Activated CD4-positive, alpha-beta T cell treated with anti-CD3 and anti-CD28 coated beads, Interleukin-2, amount 50 U/mL, for 16 hours (primary cell): ENCODE measurements around the gene LPGAT1.
"Not testable (repeated sequence)": the region's sequence is repeated elsewhere in the genome, so short reads cannot be mapped to it uniquely, and the experiment has no call there.

Source experiments
- DNase-seq: peaks from one replicate; pipeline ENCODE4 v3.0.0-alpha.2; 2020

LPGAT1 gene

DNA sequence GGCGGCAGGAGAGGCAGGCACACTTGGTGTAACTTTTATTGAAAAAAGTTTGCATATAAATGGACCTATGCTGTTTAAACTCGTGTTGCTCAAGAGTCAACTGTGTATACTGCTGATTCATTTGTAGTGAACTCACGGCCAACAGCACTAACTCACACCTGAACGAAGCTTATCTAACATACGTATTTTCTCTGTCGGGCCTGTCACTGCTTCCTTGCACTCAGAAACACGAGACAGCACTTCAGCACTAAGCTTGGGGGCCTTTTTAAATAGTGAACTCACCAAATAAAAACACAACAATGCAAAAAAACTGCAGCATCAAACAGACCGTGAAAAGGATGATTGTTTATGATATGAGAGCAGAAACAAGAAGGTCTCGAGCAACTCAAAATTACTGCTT is 96.2 kb downstream of the LPGAT1 start:
- no peak for DNase-seq

DNA sequence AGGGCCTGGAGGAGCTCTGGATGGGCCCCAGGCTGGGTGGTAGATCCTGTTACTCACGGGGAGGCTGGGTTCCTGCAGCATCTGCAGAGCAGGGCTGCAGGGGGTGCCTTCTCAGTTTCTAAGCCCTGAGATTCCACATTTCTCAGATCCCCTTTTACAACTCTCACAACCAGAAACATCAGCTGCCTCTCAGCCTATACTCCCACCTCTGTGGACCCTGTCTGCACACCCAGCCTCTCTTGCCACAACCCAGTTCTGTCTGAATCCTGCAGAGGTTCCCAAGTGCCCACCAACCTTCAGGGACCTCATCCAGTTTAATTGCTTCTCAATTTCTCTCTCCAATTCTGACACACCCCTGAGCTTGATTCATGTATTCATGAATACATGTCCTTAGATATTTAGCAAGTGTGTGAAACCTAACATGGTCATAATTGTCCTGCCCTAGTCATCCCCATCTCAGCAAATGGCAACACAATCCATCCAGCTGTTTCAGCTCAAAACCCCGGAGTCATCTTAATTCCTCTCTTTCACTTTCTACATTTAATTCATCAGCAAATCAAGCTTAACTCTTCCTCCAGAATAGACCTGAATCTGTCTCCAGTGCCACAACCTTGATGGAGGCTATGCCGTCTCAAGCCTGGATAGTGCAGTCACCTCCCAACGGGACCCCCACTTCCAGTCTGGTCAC is 98.1 kb downstream of the LPGAT1 start:
- no peak for DNase-seq

DNA sequence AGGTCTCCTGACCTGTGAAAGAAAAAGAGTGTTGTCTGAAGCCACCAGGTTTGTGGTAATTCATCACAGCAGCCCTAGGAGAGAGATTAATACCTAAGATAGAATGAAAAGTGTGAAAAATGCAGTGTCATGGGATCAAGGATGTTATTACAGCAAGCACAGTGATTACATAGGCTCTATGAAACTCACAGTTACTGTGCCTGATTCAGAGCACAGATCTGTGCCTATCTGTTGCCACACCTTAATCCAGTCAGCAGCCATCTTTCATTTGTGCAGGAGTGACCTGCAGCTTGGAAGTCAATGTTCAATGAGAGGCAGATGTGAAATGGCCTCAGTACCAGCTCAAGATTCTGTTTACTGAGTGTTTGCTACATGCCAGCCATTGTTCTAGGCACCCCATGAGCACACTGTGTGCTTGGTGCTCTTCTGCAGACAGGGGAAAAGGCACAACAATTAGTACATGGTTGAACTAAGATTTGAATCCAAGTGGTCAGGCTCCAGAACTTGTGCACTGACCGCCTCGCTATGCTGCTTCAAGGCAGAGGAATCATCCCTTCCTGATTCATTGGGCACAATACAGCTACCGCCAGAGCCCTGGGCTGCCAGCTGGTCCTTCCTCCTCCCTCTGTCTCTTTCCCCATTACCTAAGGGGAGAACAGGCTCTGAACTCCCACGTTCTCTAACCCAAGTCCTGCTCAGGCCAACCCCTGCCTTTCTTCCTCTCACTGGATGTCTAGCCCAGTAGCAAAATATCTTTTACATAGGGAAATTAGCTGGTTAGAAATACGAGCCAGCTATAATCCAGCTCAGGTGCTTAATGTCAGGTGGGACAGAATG is 98.9 kb downstream of the LPGAT1 start:
- DNase-seq: no peak

GRCh38 chr1:211730347-211730746 is 100.2 kb downstream of the LPGAT1 start:
- no peak for DNase-seq

- no peak for DNase-seq
These were observed 101.3 kb downstream of the LPGAT1 start for GRCh38 chr1:211729238-211729637.

- no peak for DNase-seq
These were observed 104.0 kb downstream of the LPGAT1 start for GRCh38 chr1:211726467-211726995.

- DNase-seq: no peak
These were observed 105.8 kb downstream of the LPGAT1 start for GRCh38 chr1:211724687-211725196.

DNA sequence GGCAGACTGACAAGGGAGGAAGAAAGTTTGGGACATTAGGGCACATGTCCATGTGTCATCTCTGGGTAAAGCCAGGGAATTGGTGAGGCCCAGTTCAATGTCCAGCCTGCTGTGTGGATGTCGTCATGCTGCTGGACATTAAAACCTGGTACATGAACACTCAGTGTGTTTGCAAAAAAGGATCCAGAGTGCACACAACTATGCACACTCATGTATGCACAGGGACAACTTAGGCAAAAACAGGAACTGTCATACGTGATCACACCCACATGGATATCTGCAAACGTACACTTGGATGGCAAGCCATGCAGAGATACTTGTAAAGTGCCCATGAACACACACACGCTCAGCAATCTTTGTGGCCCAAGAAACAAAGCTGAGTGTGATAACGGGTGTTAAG is 107.3 kb downstream of the LPGAT1 start:
- no peak for DNase-seq

DNA sequence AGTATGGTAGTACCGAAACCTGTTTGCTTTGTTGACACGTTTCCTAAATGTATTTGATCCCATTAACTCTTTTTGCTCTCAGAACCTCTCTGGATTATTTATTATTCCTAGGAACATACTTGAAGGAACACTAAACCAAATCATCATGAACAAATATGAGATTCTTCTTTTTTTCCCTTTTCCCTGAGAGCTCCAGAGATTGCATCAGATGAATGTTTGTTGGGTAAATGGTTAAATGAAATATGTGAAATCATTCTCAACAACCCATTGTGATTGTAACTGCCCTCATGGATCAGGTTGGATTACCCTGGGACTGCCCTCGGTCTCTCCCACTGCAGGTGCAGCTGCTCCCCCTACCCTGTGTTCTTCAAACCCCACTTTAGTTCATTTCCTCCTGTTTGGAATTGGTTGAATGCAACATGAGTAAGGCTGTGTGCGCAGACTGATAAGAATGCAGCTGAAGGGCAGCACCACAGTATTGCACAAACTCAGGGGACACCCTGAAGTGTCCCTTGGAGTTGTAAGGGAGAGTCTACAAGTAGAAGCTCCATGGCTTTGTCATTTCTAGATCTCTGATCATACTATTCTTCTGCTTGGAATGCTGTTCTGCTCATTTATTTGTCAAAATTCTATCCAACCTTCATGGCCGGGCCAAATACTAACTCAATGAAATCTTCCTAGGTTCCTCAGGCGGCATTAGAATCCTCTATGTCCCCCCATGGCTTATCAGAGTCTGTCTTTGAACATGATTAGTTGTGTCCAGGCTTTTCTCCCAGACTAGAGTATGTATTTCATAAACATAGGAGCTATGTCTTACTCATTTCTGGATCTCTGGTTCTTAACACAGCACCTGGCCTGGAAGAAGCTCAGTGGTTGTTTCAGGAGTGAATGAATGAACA is 108.0 kb downstream of the LPGAT1 start:
- DNase-seq: no peak

DNA sequence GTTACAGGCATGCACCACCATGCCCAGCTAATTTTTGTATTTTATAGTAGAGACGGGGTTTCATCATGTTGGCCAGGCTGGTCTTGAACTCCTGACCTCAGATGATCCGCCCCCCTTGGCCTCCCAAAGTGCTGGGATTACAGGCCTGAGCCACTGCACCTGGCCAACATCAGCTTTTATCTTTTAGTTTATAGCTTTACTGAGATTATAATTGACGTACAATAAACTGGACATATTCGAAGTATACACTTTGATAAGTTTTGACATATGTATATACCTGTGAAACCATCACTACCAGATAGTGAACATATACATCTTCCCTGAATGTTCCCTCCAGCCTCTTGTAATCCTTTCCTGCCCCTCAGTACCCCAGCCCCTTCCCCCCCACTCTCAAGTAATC is 114.0 kb downstream of the LPGAT1 start:
- DNase-seq: not testable (repeated sequence)

DNA sequence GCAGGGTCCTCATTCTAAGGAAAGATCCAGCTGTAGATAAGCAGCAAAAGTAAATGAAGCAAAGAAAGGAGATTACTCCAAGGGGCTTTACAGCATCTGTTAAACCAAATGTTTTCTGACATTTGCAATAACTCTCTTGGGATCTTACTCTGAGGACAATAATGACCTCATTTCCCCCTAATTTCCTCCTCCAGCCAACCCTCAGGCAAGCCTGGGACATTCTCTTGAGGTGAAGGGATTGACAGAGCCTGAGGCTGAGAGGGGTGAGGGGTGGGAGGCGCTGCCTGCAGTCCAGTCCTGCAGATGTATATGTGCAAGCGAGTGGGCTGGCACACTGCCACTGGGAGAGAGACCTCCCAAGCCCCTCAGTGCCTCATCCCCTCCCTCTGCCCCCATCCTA is 114.6 kb downstream of the LPGAT1 start:
- no peak for DNase-seq

GRCh38 chr1:211714154-211714553 is 116.4 kb downstream of the LPGAT1 start:
- DNase-seq: no peak

- DNase-seq: no peak
These were observed 117.3 kb downstream of the LPGAT1 start for GRCh38 chr1:211713231-211713630.

DNA sequence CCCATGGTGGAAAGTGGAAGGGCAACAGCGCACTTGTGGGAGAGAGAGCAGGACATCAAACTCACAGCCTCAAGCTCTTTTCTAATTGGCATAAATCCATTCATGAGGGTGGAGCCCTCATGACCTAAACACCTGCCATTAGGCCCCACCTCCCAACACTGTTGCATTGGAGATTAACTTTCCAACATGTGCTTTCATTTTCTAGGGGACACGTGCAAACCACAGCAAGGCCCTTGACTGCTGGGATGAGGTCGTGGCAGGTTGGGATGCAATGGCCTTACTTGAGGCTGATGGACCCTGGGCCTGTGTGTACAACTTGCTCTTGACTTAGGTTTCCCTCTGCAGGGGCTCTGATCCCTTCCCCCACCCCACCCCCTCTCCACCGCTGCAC is 119.3 kb downstream of the LPGAT1 start:
- no peak for DNase-seq

GRCh38 chr1:211710566-211711314 is 119.8 kb downstream of the LPGAT1 start:
- DNase-seq: no peak

- no peak for DNase-seq
These were observed 121.6 kb downstream of the LPGAT1 start for GRCh38 chr1:211708926-211709325.

DNA sequence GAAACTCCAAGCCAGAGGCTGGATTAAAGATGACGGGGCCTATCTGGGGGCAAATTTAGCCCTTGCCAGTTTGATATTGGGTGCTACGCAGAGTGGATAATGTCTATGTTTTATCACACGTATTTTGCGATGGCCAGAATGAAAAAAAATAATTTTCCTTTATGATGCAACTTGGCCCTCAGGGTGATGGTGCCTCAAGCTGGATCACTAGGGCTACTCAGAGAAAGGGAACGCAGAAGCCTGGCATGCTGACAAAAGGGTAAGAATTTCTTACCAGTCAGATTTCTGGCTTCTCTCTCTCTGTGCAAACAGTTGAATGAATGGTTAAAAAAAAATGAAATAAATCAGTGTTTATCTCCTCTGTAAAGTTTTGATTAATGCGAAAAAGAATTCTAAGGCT is 122.6 kb downstream of the LPGAT1 start:
- no peak for DNase-seq

DNA sequence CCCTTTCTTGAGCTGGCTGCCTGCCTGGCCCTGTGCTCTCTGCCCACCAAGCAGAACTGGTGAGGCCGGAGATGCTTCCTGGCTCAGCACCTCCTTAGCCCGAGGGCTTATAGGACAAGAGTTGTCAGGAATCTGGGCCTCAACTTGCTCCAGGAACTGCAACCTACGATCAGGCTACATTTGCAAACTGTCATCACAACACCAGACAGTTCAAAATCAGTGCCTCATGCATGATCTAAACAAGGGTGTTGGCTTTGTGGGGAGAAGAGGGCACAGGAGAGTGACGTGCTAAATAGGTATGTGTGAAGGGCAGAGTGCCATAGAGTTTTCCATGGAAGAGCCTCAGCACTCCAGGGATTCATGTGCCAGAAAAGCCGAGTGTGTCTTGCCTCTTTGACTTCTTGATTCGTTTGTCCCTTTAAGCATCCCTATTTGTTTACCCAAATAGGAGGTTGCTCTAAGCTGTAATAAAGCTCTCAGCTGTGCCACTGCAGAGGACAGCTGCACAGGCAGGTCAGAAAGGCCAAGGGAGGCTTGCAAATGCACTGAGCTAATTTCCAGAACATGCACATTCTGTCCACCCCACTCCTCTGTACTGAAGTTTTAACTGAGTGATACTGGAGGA is 125.0 kb downstream of the LPGAT1 start:
- no peak for DNase-seq

DNA sequence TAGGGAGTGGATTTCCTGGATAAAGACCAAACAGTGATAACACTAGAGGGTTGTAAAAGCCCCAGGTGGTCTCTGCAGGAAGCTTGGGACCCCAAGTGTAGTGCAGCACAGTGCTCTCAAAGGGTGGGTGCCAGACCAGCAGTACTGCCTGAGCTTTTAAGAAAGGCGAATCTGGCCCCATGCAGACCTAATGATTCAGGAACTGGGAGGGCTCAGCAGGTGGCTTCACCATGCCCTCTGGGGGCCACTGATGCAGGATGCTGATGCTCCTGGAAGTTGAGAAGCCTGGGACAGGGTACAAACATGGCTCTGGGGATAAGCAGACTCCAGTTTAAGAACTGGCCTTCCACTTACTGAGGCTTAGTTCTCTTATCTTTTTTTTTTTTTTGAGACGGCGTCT is 126.0 kb downstream of the LPGAT1 start:
- no peak for DNase-seq

DNA sequence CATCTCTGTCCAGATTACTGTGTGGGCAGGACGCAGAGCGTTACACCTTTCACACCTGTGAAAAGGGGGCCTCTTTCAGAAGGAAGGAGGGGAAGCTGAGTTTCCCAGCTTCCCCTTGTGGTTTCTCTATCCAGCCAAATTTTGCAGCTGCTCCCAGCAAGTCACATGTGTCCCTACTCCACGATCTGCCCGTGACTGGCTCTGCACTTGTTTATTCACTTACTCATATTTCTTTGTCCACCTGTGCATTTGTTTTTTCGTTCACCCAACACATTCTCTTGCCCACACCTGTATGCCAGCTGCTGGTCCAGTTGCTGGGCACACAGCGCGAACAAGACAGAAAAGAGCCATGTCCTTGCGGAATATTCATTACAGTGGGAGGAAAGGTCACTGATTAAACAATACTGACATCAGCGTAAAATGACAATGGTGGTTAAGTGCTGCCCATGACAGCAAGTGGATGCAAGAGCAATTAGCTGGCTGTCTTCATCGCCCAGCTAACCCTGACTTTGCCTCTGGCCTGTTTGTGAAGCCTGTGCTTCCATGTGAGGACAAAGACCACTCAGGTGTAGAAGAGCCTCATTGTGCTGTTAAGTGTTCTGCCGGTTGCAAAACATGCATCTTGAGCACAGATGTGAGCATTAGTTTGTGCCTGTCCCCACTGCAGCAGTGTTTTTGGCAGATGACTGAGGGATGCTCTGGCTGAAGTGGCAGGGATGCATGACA is 126.6 kb downstream of the LPGAT1 start:
- no peak for DNase-seq

DNA sequence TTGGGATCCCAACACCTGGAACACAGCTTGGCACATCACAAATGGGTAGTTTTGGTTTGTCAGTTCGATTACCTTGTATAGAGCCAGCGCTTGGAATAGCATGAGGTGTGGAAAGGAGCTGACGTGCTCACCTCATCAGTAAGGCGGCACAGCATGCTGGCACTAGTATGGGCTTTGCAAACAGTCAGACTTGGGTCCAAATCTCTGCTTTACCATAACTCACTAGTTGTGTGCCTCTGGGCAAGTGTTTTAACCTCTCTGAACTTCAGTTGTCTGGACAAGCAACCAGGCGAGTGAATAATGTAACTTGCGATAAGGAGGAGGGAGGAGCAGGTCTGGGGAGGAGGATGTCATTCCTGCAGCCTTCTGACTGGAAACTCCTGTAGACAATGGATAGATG is 128.8 kb downstream of the LPGAT1 start:
- no peak for DNase-seq
